DMS79 treated with DMSO at 0.1 percent for 48 hours (cell line): ENCODE results near the gene GINS2.

Experiments used
- DNase-seq: peaks from one replicate; lab custom pipeline; 2025; lab: John Stamatoyannopoulos, UW

The GINS2 gene

GRCh38 chr16:85716022-85716679 lies 27.4 kb upstream of the GINS2 start:
- DNase-seq = no peak

DNA sequence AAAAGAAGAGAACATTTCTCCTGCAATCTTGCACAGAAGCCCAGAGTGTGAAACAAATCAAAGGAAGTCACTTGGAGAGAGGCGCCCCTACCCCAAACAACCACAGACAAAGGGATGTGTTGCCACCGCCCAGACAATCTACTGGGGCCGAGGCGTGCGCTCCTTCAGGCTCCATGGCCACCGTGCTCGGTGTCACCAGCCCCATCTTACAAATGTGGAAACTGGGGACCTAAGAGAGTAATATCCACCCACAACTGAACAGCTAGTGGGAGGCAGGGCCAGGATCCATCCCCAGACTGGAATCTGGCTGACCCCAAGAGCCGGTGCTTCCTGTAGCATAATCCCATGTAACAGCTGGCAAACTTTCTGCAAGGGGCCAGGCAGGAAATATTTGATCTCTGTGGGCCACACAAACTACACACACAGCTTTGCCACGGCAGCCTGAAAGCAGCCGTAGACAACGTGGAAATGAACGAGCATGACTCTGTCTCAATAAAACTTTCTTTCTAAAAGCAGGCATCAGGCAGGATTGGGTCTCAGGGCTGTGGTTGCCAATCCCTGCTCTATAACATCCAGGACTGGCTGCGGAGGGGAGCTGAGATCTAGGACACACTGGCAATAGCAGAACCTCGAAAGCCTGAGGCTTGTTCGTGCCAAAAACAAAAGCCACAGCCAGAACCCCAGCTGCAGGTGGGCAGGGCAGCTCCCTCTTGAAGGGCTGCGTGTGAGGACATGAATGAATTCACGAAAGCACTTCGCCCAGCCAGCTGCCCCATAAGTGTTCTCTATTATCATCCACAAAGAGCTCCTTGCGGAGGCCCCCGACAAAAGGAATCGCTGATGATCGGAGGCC lies 26.6 kb upstream of the GINS2 start:
- DNase-seq = peak; percentile 85

DNA sequence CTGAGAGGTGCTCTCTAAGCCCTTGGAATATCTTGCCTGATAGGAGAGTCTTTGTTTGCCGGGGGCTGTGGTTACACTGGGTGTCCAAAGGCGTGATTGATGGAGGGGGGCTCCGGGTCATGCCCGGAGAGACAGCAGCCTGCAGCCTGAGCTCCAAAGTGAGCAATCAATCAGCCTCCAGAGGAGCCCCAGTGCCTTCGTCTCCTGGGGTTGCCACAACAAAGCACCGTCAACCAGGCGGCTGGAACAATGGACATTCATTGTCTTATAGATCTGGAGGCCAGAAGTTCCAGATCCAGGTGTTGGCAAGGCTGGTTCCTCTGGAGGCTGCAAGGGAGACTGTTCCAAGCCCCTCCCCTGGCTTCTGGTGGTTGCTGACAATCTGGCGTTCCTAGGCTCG lies 24.0 kb upstream of the GINS2 start:
- no peak for DNase-seq

- DNase-seq = no peak
These were observed 23.3 kb upstream of the GINS2 start for GRCh38 chr16:85711982-85712587.

DNA sequence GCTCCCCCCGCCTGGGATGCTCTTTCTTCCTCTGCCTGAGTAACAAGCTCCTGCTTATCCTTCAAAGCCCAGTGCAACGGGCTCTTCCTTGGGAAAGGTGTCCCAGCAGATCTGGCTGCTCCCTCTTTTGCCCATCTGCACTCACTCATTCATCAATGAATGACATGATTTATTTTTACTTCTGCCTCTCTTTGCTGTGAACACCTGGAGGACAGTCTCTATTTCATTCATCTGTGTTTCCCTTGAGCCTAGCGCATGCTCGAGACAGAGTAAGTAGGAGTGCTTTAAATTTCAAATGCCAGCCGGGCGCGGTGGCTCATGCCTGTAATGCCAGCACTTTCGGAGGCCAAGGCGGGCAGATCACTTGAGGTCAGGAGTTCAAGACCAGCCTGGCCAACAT lies 22.0 kb upstream of the GINS2 start:
- DNase-seq = no peak

DNA sequence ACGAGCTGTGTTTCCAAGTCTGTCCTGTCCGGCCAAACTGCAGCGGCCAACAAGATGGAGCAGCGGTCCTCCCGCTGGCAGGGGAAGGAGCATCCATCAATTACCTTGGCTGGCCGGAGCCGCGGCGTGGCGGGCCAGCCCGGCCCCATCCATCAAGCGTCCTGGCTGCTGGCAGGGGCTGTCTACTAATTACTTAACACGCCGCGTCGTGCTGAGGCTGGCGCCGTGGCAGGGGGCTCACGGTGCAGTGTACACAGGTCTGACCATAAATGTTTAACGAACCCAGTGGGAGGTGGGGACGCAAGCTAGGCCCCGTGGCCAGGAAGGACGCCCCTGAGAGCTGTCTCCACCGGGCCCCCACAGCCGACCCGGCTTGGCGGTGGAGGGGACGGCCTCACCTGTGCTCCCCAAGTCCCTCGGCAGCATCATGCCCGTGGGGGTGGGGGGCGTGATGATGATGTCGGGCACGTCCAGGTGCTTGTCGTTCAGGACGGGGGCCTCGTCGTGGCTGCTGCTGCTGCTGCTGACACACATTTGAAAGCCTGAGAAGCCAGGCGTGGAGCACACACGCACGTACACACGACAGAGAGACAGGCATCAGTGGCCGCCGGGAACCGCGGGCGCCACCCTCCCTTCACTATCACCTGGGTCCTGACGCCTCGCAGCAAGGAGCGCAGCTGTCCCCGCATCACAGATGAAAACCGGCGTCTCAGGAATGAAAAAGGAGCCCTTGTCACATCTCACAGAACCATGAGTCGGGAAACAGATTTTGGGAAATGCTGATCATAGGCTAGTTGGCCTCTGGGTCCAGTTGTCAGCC lies 21.2 kb upstream of the GINS2 start:
- no peak for DNase-seq

- DNase-seq = no peak
These were observed 19.6 kb upstream of the GINS2 start for GRCh38 chr16:85708338-85708737.

DNA sequence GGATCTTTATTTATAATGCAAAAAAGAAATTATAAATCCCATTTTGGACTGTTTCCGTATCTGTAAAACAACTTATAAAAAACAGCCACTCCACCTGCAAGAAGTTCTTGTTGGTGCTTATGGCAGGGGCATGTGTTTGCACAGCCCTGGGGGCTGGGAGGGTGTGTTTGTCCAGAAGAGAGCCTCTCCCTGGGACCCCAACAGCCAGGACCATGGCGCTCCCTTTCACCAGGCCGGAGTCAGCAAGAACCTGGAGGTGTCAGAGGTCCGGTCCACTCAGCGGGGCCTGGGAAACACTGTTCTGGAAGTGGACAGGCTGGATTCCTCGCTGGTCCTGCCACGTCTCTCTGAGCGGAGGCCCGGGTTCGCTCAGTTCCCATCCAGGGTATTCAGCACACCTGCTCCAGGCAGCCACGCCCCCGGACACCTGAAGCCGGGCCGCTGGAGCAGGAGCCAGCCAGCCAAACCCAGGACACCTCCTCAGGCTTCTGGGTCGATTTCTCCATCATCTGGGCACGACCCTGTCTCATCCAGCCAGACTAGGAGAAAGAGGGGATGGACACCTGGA lies 18.9 kb upstream of the GINS2 start:
- peak; percentile 29 for DNase-seq

- DNase-seq = no peak
These were observed 17.8 kb upstream of the GINS2 start for GRCh38 chr16:85706449-85707034.

GRCh38 chr16:85704900-85705846 lies 16.4 kb upstream of the GINS2 start:
- DNase-seq = no peak

DNA sequence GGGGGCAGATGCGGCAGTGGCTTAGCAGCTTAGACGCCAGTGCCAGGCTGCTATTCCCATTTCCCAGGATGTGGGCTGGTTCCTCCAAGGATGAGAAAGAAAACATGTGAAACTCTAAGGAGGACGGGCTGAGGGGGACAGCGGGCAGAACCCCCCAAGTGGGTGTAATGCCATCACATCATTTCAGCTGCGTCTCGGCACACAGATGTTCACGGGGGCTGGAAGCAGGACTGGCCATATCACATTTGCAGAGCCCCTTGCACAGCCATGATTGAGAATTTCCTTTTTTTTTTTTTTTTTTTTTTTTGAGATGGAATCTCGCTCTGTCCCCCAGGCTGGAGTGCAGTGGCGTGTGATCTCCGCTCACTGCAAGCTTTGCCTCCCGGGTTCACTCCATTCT lies 15.3 kb upstream of the GINS2 start:
- DNase-seq = no peak

DNA sequence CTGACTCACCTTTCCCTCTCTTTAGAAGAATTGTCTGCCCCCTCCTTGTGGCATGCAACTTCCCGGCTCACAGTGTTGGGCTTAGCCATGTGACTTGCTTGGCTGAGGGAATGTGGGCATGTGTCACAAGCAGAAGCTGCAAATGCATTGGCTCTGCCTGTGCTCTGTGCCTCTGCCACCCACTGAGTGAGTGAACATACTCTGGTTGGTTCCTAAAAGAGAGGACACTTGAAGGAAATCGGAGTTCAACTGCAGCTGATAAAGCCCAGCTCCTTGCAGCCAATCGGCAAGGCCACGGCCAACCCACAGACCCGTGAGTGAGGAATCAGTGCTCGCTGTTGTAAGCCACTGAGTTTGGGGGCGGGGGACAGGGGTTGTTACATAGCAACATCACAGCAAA lies 10.9 kb upstream of the GINS2 start:
- DNase-seq = no peak

GRCh38 chr16:85698935-85699558 lies 10.3 kb upstream of the GINS2 start:
- DNase-seq = no peak

DNA sequence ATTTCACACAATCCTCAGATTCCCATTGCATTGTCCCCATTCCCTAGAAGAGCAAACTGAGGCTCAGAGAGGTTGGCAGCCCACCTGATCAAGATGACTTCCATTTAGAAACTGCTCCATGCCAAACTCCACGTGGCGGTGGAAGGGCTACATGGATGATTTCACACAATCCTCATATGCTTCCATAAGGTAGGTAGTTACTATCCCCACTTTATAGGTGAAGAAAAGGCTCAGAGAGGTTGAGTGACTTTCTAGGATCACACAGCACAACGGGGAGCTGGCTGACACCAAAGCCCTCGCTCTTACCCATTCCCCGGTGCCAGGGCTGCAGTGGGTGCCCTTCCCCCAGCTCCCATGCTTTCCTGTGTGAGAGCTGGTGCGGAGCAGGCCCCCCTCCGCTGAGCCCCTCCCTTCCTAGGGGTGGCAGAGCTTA lies 9.7 kb upstream of the GINS2 start:
- DNase-seq = no peak

DNA sequence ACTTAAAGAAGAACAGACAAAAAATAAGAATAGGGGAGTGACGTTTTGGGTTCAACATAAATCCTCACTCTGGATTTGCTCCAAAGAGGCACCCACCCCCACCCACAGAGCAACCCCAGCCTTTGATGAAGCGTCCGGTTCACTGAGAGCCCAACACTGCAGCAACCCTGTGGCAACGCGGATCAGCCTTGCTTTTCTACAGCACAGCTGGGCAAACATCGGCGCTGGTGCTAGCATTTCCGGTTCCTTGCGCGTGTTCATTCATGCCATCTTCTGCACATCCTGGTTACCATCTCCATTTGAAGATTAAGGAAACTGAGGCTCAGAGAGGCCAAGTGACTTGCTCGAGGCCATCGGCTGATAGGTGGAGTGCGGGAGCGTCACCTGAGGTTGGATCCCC lies 8.7 kb upstream of the GINS2 start:
- no peak for DNase-seq

- DNase-seq = no peak
These were observed 8.0 kb upstream of the GINS2 start for GRCh38 chr16:85696781-85697180.

- DNase-seq = no peak
These were observed 6.7 kb upstream of the GINS2 start for GRCh38 chr16:85695196-85696128.

DNA sequence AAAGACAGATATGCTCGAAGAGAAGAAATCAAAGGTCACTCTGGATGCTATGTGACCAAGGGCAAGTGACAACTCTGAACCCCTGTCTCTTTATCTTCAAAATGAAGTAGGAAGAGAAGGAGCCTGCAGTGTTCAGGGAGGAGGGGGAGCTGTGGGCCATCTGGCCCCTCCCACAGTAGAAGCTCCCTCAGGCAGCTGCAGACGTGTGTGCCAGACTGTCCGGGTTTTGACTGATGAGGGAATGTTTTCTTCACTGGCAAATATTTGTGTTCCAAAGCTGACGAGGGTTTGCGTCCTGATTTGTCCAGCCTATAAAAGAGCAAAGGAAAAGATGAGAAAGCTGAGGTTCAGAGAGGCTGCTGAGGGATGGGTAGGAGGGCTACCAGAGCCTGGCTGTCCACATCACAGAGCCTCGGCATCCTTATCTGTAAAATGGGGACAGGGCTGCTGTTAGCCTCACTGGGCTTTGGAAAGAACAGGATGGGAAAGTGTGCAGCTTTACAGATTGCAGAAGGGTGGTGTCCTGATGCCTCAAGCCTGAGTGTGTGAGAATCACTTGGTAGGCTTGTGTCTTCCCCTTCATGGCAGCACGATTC lies 1.8 kb upstream of the GINS2 start:
- peak; percentile 43 for DNase-seq
